Keratinocyte (primary cell): ENCODE results near the gene FUOM. TPM values are rescaled to one million over a fixed set of nuclear protein-coding genes. Genes with fewer than 3 reads are reported as not detected.

Experiments
- DNase-seq: peaks from one replicate; pipeline ENCODE4 v3.0.0-alpha.2; 2011; ENCODE audit warnings: low read depth, missing footprints, low spot score
- FAIRE-seq: peaks from 2 replicates; lab custom pipeline; 2011; peaks lifted over from hg19 to GRCh38; lab: Jason Lieb, UNC
- H2AFZ ChIP-seq: 2 replicates; pipeline ENCODE4 v1.6.0; 2012; ENCODE audit warnings: low read length, control low read depth, inconsistent platforms; ENCODE audit not compliant: control insufficient read depth
- H3K27ac ChIP-seq: 2 replicates; pipeline ENCODE4 v1.5.1; 2011; ENCODE audit warnings: low read length; ENCODE audit not compliant: control insufficient read depth, insufficient read depth
- H3K27me3 ChIP-seq: 3 replicates; pipeline ENCODE4 v1.6.0; 2011; ENCODE audit warnings: low read length; ENCODE audit not compliant: control insufficient read depth, insufficient read depth; ENCODE audit errors: extremely low read depth
- H3K36me3 ChIP-seq, 2 experiments: 2 replicates in 1 of 2; 3 replicates in 1 of 2; pipeline ENCODE4 v1.5.1; 2011; ENCODE audit warnings: low read length in 2 of 2, mild to moderate bottlenecking in 1 of 2; ENCODE audit not compliant: control insufficient read depth in 2 of 2, insufficient read depth in 2 of 2; ENCODE audit errors: extremely low read depth in 1 of 2
- H3K4me1 ChIP-seq: 3 replicates; pipeline ENCODE4 v1.5.1; 2011; ENCODE audit warnings: low read length; ENCODE audit not compliant: control insufficient read depth, insufficient read depth; ENCODE audit errors: extremely low read depth
- H3K4me2 ChIP-seq: 3 replicates; pipeline ENCODE4 v1.6.0; 2011; ENCODE audit warnings: low read depth, low read length; ENCODE audit not compliant: control insufficient read depth, insufficient read depth; ENCODE audit errors: extremely low read depth
- H3K4me3 ChIP-seq, 3 experiments: fragments of 200-600 bp in 1 of 3; sonication (generic) in 1 of 3; 2 replicates in 2 of 3; 3 replicates in 1 of 3; pipeline ENCODE4 v1.5.1; 2011 to 2016; ENCODE audit warnings: low read length in 3 of 3, mild to moderate bottlenecking in 3 of 3, control low read depth in 2 of 3, inconsistent platforms in 1 of 3, low read depth in 1 of 3, mixed read lengths in 1 of 3, mixed run types in 1 of 3, moderate library complexity in 1 of 3; ENCODE audit not compliant: control insufficient read depth in 2 of 3, insufficient read depth in 2 of 3; ENCODE audit errors: extremely low read depth in 1 of 3
- H3K79me2 ChIP-seq: 2 replicates; pipeline ENCODE4 v1.6.0; 2012; ENCODE audit warnings: low read length; ENCODE audit not compliant: control insufficient read depth, insufficient read depth
- H3K9ac ChIP-seq: 3 replicates; pipeline ENCODE4 v1.6.0; 2011; ENCODE audit warnings: low read length; ENCODE audit not compliant: control insufficient read depth, insufficient read depth; ENCODE audit errors: extremely low read depth
- H3K9me1 ChIP-seq: 3 replicates; pipeline ENCODE4 v1.6.0; 2011; ENCODE audit warnings: low read length; ENCODE audit not compliant: control insufficient read depth, insufficient read depth; ENCODE audit errors: extremely low read depth
- H3K9me3 ChIP-seq: 2 replicates; pipeline ENCODE4 v1.5.1; 2012; ENCODE audit warnings: low read depth, low read length; ENCODE audit not compliant: control insufficient read depth
- H4K20me1 ChIP-seq: 3 replicates; pipeline ENCODE4 v1.6.0; 2011; ENCODE audit warnings: low read length; ENCODE audit not compliant: control insufficient read depth, insufficient read depth; ENCODE audit errors: extremely low read depth
- EZH2 ChIP-seq: IDR thresholded peaks from one replicate; pipeline ENCODE4 v1.6.1; 2012; ENCODE audit warnings: inconsistent platforms, mild to moderate bottlenecking, low read length, moderate library complexity
- dilution Hi-C: fragments of 300-500 bp; cut with MboI; formaldehyde crosslinking; loops from one replicate; pipeline ENCODE4 v1.7.0; 2020; ENCODE audit warnings: low sequenced_read_pairs; ENCODE audit not compliant: extremely low pct_ligation_motif_present
- polyA plus RNA-seq, 5 experiments: library from polyadenylated mRNA; depleted of rRNA in 3 of 5; stranded (reverse) in 3 of 5; stranded (forward) in 1 of 5; unstranded in 1 of 5; fragments of >200 nt; gene quantifications; 1 replicate in 1 of 5; 2 replicates in 3 of 5; 3 replicates in 1 of 5; pipeline versions ENCODE4 v1.2.1 to v1.2.3, GENCODE V29; 2011 to 2012; ENCODE audit warnings: missing spikeins in 2 of 5, low read depth in 1 of 5, low replicate concordance in 1 of 5
- TF ChIP-seq, protein P1 (sequence below), 3 experiments: IDR thresholded peaks in 1 of 3; conservative IDR thresholded peaks in 1 of 3; optimal IDR thresholded peaks in 1 of 3; 2 replicates in 2 of 3; 3 replicates in 1 of 3; pipeline versions ENCODE3 to v1.5.1; 2011; ENCODE audit warnings: low read length in 3 of 3, mild to moderate bottlenecking in 3 of 3, moderate library complexity in 2 of 3, control low read depth in 1 of 3, inconsistent platforms in 1 of 3; ENCODE audit not compliant: insufficient read depth in 2 of 3; ENCODE audit errors: extremely low read depth in 1 of 3

FUOM gene
- polyA plus RNA-seq, 1 donor (not counting 4 experiments of a cell fraction or from before 2014, with no cell fraction given) = 11.3 TPM

DNA sequence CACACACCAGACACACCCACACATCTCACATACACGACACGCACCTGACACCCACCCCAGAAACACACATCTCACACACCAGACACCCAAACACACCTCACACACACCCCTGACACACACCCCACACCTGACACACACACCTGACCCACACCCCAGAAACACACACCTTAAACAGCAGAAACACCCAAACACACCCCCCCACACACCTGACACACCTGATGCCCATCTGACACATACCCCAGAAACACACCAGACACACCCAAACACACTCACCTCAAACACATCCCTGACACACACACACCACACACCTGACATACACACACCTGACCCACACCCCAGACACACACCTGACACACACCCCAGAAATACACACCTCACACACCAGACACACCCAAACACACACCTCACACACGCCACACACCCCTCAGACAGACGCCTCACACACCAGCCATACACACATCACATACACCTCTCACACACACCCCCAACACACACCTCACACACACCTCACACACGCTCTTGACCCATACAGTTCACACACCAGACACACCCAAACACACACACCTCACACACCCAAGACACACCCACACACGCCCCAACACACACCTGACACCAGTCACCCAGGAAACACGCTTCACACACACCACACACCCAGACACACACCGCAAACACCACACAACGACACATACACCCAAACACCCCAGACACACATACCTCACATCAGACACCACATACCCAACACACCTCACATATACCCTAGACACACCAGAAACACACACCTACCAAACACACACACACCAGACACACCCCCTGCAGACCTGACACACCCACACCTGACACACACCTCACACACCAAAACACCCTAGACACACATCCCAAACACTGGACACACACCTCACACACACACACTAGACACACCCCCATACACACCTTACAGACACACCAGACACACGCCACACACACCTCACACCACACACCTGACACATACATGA is 19.4 kb downstream of the FUOM start:
- FAIRE-seq (no peak), DNase-seq (no peak)
- H3K36me3 ChIP-seq = no peaks in the 10 kb centered on the region
- no peak overlapping the region for H3K4me3 ChIP-seq
- dilution Hi-C loops = no loop called here
- H3K79me2 ChIP-seq = no peaks in the 10 kb centered on the region
- H3K9ac ChIP-seq = no peak overlapping the region
- TF ChIP-seq, protein P1, sequence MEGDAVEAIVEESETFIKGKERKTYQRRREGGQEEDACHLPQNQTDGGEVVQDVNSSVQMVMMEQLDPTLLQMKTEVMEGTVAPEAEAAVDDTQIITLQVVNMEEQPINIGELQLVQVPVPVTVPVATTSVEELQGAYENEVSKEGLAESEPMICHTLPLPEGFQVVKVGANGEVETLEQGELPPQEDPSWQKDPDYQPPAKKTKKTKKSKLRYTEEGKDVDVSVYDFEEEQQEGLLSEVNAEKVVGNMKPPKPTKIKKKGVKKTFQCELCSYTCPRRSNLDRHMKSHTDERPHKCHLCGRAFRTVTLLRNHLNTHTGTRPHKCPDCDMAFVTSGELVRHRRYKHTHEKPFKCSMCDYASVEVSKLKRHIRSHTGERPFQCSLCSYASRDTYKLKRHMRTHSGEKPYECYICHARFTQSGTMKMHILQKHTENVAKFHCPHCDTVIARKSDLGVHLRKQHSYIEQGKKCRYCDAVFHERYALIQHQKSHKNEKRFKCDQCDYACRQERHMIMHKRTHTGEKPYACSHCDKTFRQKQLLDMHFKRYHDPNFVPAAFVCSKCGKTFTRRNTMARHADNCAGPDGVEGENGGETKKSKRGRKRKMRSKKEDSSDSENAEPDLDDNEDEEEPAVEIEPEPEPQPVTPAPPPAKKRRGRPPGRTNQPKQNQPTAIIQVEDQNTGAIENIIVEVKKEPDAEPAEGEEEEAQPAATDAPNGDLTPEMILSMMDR (optimal IDR thresholded peaks at IDR 0.05 in 1 of 3, IDR thresholded peaks at IDR 0.05 in 1 of 3, conservative IDR thresholded peaks at IDR 0.05 in 1 of 3; ENCODE audit: extremely low read depth in 1 of 3, insufficient read depth in 2 of 3, low read length in 3 of 3) = no peak
- no peak for TF ChIP-seq EZH2
- no peak overlapping the region for H2AFZ ChIP-seq
- H3K4me1 ChIP-seq = no peaks in the 10 kb centered on the region
- no peak overlapping the region for H3K27ac ChIP-seq
- no peaks in the 10 kb centered on the region for H3K9me3 ChIP-seq
- H3K4me2 ChIP-seq = no peak overlapping the region
- peaks cover 45% of the 10 kb centered on the region for H3K27me3 ChIP-seq
- H3K9me1 ChIP-seq = no peaks in the 10 kb centered on the region
- no peaks in the 10 kb centered on the region for H4K20me1 ChIP-seq

DNA sequence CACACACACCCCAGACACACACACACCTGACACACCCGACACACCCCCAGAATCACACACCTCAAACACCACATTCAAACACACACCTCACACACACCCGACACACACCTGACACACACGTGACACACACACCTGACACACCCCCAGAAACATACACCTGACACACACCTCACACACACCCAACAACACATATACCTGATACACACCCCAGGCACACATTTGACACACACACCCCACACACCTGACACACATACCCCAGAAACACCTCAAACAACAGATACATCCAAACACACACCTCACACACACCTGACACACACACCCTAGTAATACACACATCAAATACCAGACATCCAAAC is 20.5 kb downstream of the FUOM start:
- H3K27ac ChIP-seq = no peak overlapping the region
- H3K36me3 ChIP-seq = no peaks in the 10 kb centered on the region
- H4K20me1 ChIP-seq = no peaks in the 10 kb centered on the region
- DNase-seq (no peak), FAIRE-seq (no peak)
- H3K4me1 ChIP-seq = no peaks in the 10 kb centered on the region
- no peak overlapping the region for H2AFZ ChIP-seq
- TF ChIP-seq, protein P1 (optimal IDR thresholded peaks at IDR 0.05 in 1 of 3, IDR thresholded peaks at IDR 0.05 in 1 of 3, conservative IDR thresholded peaks at IDR 0.05 in 1 of 3; ENCODE audit: extremely low read depth in 1 of 3, insufficient read depth in 2 of 3, low read length in 3 of 3) = no peak
- no peak for TF ChIP-seq EZH2
- no peaks in the 10 kb centered on the region for H3K9me3 ChIP-seq
- no peak overlapping the region for H3K9ac ChIP-seq
- H3K4me2 ChIP-seq = no peak overlapping the region
- H3K9me1 ChIP-seq = no peaks in the 10 kb centered on the region
- H3K27me3 ChIP-seq = peaks cover 53% of the 10 kb centered on the region
- dilution Hi-C loops = no loop called here
- no peaks in the 10 kb centered on the region for H3K79me2 ChIP-seq
- H3K4me3 ChIP-seq = no peak overlapping the region
